ENCODE results near the gene SLC7A11.
A peak's percentile ranks its signal among the peaks of the same experiment; 100 is the strongest.
"Not testable (repeated sequence)": the region's sequence is repeated elsewhere in the genome, so short reads cannot be mapped to it uniquely, and the experiment has no call there.

Gene SLC7A11

GRCh38 chr4:138239491-138239890, 2.7 kb downstream of the SLC7A11 start:
- DNase-seq (ENCODE audit: low read depth, low spot score) = no peak
- peak overlapping the region; percentile 58 for H3K4me3 ChIP-seq (ENCODE audit: low read depth, low read length)
- in situ Hi-C loops (cut with HindIII; ENCODE audit: low sequenced_read_pairs) = no loop called here
- TF ChIP-seq, protein P1, sequence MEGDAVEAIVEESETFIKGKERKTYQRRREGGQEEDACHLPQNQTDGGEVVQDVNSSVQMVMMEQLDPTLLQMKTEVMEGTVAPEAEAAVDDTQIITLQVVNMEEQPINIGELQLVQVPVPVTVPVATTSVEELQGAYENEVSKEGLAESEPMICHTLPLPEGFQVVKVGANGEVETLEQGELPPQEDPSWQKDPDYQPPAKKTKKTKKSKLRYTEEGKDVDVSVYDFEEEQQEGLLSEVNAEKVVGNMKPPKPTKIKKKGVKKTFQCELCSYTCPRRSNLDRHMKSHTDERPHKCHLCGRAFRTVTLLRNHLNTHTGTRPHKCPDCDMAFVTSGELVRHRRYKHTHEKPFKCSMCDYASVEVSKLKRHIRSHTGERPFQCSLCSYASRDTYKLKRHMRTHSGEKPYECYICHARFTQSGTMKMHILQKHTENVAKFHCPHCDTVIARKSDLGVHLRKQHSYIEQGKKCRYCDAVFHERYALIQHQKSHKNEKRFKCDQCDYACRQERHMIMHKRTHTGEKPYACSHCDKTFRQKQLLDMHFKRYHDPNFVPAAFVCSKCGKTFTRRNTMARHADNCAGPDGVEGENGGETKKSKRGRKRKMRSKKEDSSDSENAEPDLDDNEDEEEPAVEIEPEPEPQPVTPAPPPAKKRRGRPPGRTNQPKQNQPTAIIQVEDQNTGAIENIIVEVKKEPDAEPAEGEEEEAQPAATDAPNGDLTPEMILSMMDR (IDR thresholded peaks at IDR 0.05; ENCODE audit: low read depth, low read length) = no peak

GRCh38 chr4:138238521-138239292, 3.4 kb downstream of the SLC7A11 start:
- TF ChIP-seq, protein P1 (IDR thresholded peaks at IDR 0.05; ENCODE audit: low read depth, low read length) = no peak
- in situ Hi-C loops (cut with HindIII; ENCODE audit: low sequenced_read_pairs) = no loop called here
- peak overlapping the region; percentile 58 for H3K4me3 ChIP-seq (ENCODE audit: low read depth, low read length)
- DNase-seq (ENCODE audit: low read depth, low spot score) = no peak

DNA sequence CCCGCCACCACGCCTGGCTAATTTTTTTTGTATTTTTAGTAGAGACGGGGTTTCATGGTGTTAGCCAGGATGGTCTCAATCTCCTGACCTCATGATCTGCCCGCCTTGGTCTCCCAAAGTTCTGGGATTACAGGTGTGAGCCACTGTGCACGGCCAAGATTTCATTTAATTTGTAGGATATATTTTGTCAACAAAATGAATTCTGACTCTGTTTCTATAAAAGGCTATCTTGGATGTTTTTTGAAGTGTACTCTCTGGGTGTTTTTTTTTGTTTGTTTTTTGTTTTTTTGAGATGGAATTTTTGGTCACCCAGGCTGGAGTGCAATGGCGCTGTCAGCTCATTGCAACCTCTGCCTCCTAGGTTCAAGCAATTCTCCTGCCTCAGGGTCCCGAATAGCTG, 5.0 kb downstream of the SLC7A11 start:
- DNase-seq (ENCODE audit: low read depth, low spot score); in situ Hi-C loops (cut with HindIII; ENCODE audit: low sequenced_read_pairs): not testable (repeated sequence)

DNA sequence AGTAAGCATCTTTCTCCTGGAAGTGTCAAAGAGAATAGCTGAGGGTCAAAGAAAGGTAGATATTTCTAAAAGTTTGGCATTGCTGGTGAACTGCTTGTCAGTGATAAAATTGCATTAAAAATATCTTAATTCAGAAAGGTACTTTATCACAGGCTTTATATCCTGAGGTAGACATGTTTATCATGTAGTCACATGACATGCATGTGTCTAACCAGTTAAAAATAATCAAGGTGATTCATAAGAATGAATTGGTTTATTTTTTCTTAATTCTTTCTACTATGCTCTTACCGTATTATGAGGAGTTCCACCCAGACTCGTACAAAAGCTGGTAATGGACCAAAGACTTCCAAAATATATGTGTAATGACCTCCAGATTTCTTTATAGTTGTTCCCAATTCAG, 6.1 kb downstream of the SLC7A11 start:
- DNase-seq (ENCODE audit: low read depth, low spot score) = no peak
- in situ Hi-C loops (cut with HindIII; ENCODE audit: low sequenced_read_pairs) = no loop called here
- TF ChIP-seq, protein P1 (IDR thresholded peaks at IDR 0.05; ENCODE audit: low read depth, low read length) = no peak
- H3K4me3 ChIP-seq (ENCODE audit: low read depth, low read length) = no peak overlapping the region

More for the DNA sequence above, 5.0 kb downstream of the SLC7A11 start:
- not testable (repeated sequence) for H3K4me3 ChIP-seq (ENCODE audit: low read depth, low read length)

- H3K4me3 ChIP-seq (ENCODE audit: low read depth, low read length) = no peak overlapping the region
- DNase-seq (ENCODE audit: low read depth, low spot score) = peak; percentile 84
- TF ChIP-seq, protein P1 (IDR thresholded peaks at IDR 0.05; ENCODE audit: low read depth, low read length) = no peak
- in situ Hi-C loops (cut with HindIII; ENCODE audit: low sequenced_read_pairs) = no loop called here
These were observed 6.7 kb downstream of the SLC7A11 start for GRCh38 chr4:138235419-138235952.

GRCh38 chr4:138234248-138234647, 7.9 kb downstream of the SLC7A11 start:
- DNase-seq (ENCODE audit: low read depth, low spot score) = no peak
- in situ Hi-C loops (cut with HindIII; ENCODE audit: low sequenced_read_pairs) = no loop called here
- no peak overlapping the region for H3K4me3 ChIP-seq (ENCODE audit: low read depth, low read length)
- TF ChIP-seq, protein P1 (IDR thresholded peaks at IDR 0.05; ENCODE audit: low read depth, low read length) = no peak

DNA sequence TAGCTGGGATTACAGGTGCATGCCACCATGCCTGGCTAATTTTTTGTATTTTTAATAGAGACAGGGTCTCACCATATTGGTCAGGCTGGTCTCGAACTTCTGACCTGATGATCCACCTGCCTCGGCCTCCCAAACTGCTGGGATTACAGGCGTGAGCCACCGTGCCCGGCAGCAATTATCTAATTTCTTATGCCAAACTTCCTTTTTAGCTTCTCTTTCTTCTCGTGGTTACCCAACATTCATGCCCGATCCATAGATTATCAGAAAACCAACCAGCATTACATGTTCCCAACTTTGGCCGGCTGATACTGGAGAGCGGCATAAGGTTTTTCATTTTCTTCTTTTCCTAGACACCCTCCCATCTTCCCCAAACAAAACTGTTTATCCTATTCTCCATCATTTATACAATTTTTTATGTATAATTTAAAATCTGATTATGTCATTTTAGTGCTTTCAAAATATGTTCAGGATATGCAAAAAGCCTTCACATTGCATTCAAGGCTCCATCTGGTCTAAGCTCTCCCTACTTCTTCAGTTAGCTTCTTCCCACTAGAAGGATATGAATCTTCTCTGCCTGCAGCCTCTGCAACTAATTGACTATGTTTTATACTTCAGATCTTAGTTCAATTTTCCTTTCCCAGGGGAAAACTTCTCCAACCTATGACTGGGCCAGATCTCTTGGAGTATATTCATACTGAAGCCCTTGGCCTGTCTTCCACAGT, 8.7 kb downstream of the SLC7A11 start:
- TF ChIP-seq, protein P1 (IDR thresholded peaks at IDR 0.05; ENCODE audit: low read depth, low read length) = no peak
- in situ Hi-C loops (cut with HindIII; ENCODE audit: low sequenced_read_pairs) = no loop called here
- no peak for DNase-seq (ENCODE audit: low read depth, low spot score)
- no peak overlapping the region for H3K4me3 ChIP-seq (ENCODE audit: low read depth, low read length)
